GM18909 (cell line): ENCODE results near the gene RFC3.
"Not testable (repeated sequence)": the region's sequence is repeated elsewhere in the genome, so short reads cannot be mapped to it uniquely, and the experiment has no call there.

ENCODE experiments used
- ATAC-seq: cut with Tn5 transposase; IDR thresholded peaks from one replicate; pipeline ENCODE4 v1.9.1; 2021; ENCODE audit warnings: mild to moderate bottlenecking; ENCODE audit not compliant: unreplicated experiment, poor library complexity

Gene RFC3

GRCh38 chr13:33817901-33818706 lies at the start of gene RFC3:
Gene RFC3, plus strand, starts transcription at chr13:33818149. Its CDS starts 30 bp downstream, at chr13:33818179.
- ATAC-seq: peak; percentile 95

GRCh38 chr13:33771296-33771695 lies 46.7 kb upstream of the RFC3 start:
- ATAC-seq: no peak

- ATAC-seq: no peak
These were observed 44.0 kb upstream of the RFC3 start for GRCh38 chr13:33773790-33774462.

- no peak for ATAC-seq
These were observed 42.4 kb upstream of the RFC3 start for GRCh38 chr13:33775339-33776108.

- no peak for ATAC-seq
These were observed 41.6 kb upstream of the RFC3 start for GRCh38 chr13:33776239-33776881.

GRCh38 chr13:33782631-33783030 lies 35.3 kb upstream of the RFC3 start:
- no peak for ATAC-seq

GRCh38 chr13:33783212-33783611 lies 34.7 kb upstream of the RFC3 start:
- not testable (repeated sequence) for ATAC-seq

GRCh38 chr13:33784738-33785137 lies 33.2 kb upstream of the RFC3 start:
- no peak for ATAC-seq

GRCh38 chr13:33785384-33785783 lies 32.6 kb upstream of the RFC3 start:
- no peak for ATAC-seq

GRCh38 chr13:33787051-33787591 lies 30.8 kb upstream of the RFC3 start:
- peak; percentile 61 for ATAC-seq

- no peak for ATAC-seq
These were observed 28.8 kb upstream of the RFC3 start for GRCh38 chr13:33789066-33789606.

GRCh38 chr13:33789739-33790138 lies 28.2 kb upstream of the RFC3 start:
- no peak for ATAC-seq

GRCh38 chr13:33793726-33794125 lies 24.2 kb upstream of the RFC3 start:
- ATAC-seq: no peak

- no peak for ATAC-seq
These were observed 23.4 kb upstream of the RFC3 start for GRCh38 chr13:33794576-33794975.

GRCh38 chr13:33796095-33796494 lies 21.9 kb upstream of the RFC3 start:
- ATAC-seq: no peak

- ATAC-seq: no peak
These were observed 20.3 kb upstream of the RFC3 start for GRCh38 chr13:33797622-33798021.

- no peak for ATAC-seq
These were observed 19.9 kb upstream of the RFC3 start for GRCh38 chr13:33798023-33798422.

GRCh38 chr13:33799950-33800592 lies 17.9 kb upstream of the RFC3 start:
- no peak for ATAC-seq

GRCh38 chr13:33800646-33801186 lies 17.2 kb upstream of the RFC3 start:
- no peak for ATAC-seq
